Measurements from ENCODE around the gene MEAK7. TPM values are rescaled to one million over a fixed set of nuclear protein-coding genes. Genes with fewer than 3 reads are reported as not detected.

Gene MEAK7
- total and polyA plus RNA-seq, 2 of the 8 experiments (the other 6 are each of a cell fraction or from before 2014, with no cell fraction given), result 9.6 to 19.6 TPM

DNA sequence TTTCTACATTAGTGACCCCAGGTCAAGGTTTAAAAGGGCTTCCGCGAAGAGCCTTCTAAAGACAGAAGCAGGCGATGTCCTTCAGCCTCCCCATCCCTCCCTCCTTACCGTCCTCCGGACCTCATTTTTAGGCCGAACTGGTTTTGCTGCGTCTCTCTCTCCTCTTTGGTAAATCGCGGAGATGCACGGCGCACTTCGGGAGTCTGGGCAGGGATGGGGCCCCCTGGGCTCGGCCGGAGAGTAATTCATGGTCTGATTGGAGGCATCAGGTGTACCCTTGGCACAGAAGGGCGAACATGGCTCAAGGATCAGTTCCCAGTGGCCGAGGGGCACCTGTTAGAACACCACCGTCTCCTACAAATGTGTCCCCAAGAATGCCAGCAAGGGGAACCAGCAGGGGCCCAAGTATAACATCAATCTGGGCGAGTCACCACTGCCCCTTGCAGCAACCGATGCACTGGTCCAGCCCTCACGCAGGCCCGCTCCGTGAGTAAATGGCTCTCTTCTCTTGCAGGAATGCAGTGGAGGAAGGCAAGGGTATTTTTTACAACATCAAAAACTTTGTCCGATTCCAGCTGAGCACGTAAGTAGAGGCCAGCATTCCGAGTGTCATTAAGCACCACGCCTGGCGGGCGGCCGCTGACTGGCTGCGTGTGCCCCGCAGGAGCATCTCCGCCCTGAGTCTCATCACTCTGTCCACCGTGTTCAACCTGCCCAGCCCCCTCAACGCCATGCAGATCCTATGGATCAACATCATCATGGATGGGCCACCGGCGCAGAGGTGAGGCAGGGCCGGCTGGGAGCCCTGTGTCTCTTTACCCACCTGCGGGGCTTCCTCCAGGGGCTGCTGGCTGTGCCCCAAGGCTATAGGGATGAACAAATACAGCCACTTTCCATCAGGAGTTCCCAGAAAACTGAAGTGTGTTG lies 45.6 kb downstream of the MEAK7 start:
- 92% methylated on average over 35 of the region's 38 CpGs; no CpG with 5 or more reads in 1 of the 2 experiments for WGBS, 2 experiments (ENCODE audit: extremely low coverage in 1 of 2, insufficient coverage in 1 of 2, insufficient read length in 1 of 2, insufficient replicate concordance in 2 of 2, low coverage in 1 of 2, low lambda C conversion rate in 2 of 2, missing lambda C conversion rate in 1 of 2)
- TF ChIP-seq SP2 (IDR thresholded peaks at IDR 0.05; ENCODE audit: low read length), result no peak
- no peak for TF ChIP-seq SRF (IDR thresholded peaks at IDR 0.05; ENCODE audit: low read depth, low read length)
- TF ChIP-seq, protein P1, sequence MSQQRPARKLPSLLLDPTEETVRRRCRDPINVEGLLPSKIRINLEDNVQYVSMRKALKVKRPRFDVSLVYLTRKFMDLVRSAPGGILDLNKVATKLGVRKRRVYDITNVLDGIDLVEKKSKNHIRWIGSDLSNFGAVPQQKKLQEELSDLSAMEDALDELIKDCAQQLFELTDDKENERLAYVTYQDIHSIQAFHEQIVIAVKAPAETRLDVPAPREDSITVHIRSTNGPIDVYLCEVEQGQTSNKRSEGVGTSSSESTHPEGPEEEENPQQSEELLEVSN (IDR thresholded peaks at IDR 0.05), result no peak
- TF ChIP-seq KDM5A (IDR thresholded peaks at IDR 0.05; ENCODE audit: low read length), result no peak

More for the DNA sequence above, 45.6 kb downstream of the MEAK7 start:
- H2BK5ac ChIP-seq (ENCODE audit: low read depth, low read length), result no peak overlapping the region
- no peak overlapping the region for H3K4me3 ChIP-seq (ENCODE audit: extremely low read depth in 1 of 4, insufficient read depth in 2 of 4, low read depth in 3 of 4, low read length in 4 of 4)
- H3K23me2 ChIP-seq (ENCODE audit: low read depth, low read length), result no peaks in the 10 kb centered on the region
- DNase-seq (ENCODE audit: low read depth in 1 of 2, low spot score in 2 of 2) (no peak), FAIRE-seq (no peak)
- no peak overlapping the region for H3K23ac ChIP-seq (ENCODE audit: insufficient read length)
- H2BK120ac ChIP-seq (replicated peaks; ENCODE audit: low read depth, low read length), result no peak overlapping the region
- H4K91ac ChIP-seq (replicated peaks; ENCODE audit: insufficient read length, low read length), result no peak overlapping the region
- H3K36me3 ChIP-seq (ENCODE audit: control insufficient read depth in 2 of 4, insufficient read depth in 4 of 4, low read length in 3 of 4), result no peaks in the 10 kb centered on the region
- H3K9ac ChIP-seq (replicated peaks in 1 of 4; ENCODE audit: extremely low read depth in 1 of 4, low read depth in 3 of 4, low read length in 3 of 4), result no peak overlapping the region
- H3K4me1 ChIP-seq (replicated peaks in 1 of 4; ENCODE audit: control insufficient read depth in 3 of 4, insufficient read depth in 4 of 4, low read length in 3 of 4), result no peaks in the 10 kb centered on the region
- no peak overlapping the region for H2AFZ ChIP-seq (ENCODE audit: low read length)
- POLR2A ChIA-PET (ENCODE audit: partially characterized antibody), result no interaction called here
- no peak overlapping the region for H4K5ac ChIP-seq (ENCODE audit: insufficient read length, low read depth, low read length)
- H4K20me1 ChIP-seq (replicated peaks in 1 of 2; ENCODE audit: control insufficient read depth in 1 of 2, insufficient read depth in 2 of 2, low read length in 2 of 2), result no peaks in the 10 kb centered on the region
- no peak overlapping the region for H2AK5ac ChIP-seq (ENCODE audit: low read depth, low read length)
- H3K4ac ChIP-seq (replicated peaks; ENCODE audit: insufficient read length, low read depth, low read length), result no peak overlapping the region
- H3K79me1 ChIP-seq (ENCODE audit: low read depth, low read length), result no peaks in the 10 kb centered on the region
- H2BK15ac ChIP-seq (ENCODE audit: low read length), result no peak overlapping the region
- H3K18ac ChIP-seq (ENCODE audit: extremely low read depth, low read length), result no peak overlapping the region
- no peak overlapping the region for H2BK20ac ChIP-seq (ENCODE audit: low read length)
- no peak overlapping the region; the same call in 1 of the 2 replicates for H4K8ac ChIP-seq (ENCODE audit: extremely low read depth, insufficient read depth, low read length)
- no peaks in the 10 kb centered on the region; a peak in 1 of 7 replicates for H3K27me3 ChIP-seq (replicated peaks in 1 of 4; ENCODE audit: control insufficient read depth in 3 of 4, extremely low read depth in 1 of 4, insufficient read depth in 3 of 4, low read length in 3 of 4)
- CTCF ChIA-PET (ENCODE audit: partially characterized antibody), result interaction anchor here (1.2 kb wide), 1 partner anchor 24 kb away, joined by 3 read pairs; no protein-coding TSS in a partner anchor
- H2BK12ac ChIP-seq (ENCODE audit: low read depth, low read length), result no peak overlapping the region
- no peak overlapping the region for H3K4me2 ChIP-seq (ENCODE audit: insufficient read depth in 1 of 2, low read depth in 2 of 2, low read length in 2 of 2)
- no peaks in the 10 kb centered on the region for H3K79me2 ChIP-seq (ENCODE audit: control insufficient read depth in 1 of 2, insufficient read depth in 2 of 2, low read length in 2 of 2)
- H3K56ac ChIP-seq (replicated peaks; ENCODE audit: insufficient read length, low read depth, low read length), result no peak overlapping the region
- no peak overlapping the region for H3K14ac ChIP-seq (ENCODE audit: insufficient read length)
- H3K27ac ChIP-seq (ENCODE audit: low read depth, low read length), result no peak overlapping the region
- no peaks in the 10 kb centered on the region for H3K9me3 ChIP-seq (ENCODE audit: insufficient read depth in 2 of 2, low read depth in 1 of 2, low read length in 1 of 2)
